ENCODE data around the gene SLC35B1. TPM values are rescaled to one million over a fixed set of nuclear protein-coding genes. Genes with fewer than 3 reads are reported as not detected.
"Not testable (repeated sequence)": the region's sequence is repeated elsewhere in the genome, so short reads cannot be mapped to it uniquely, and the experiment has no call there.

SLC35B1 gene
- total RNA-seq, 1 donor from 2014 or later, result 34.9 TPM

DNA sequence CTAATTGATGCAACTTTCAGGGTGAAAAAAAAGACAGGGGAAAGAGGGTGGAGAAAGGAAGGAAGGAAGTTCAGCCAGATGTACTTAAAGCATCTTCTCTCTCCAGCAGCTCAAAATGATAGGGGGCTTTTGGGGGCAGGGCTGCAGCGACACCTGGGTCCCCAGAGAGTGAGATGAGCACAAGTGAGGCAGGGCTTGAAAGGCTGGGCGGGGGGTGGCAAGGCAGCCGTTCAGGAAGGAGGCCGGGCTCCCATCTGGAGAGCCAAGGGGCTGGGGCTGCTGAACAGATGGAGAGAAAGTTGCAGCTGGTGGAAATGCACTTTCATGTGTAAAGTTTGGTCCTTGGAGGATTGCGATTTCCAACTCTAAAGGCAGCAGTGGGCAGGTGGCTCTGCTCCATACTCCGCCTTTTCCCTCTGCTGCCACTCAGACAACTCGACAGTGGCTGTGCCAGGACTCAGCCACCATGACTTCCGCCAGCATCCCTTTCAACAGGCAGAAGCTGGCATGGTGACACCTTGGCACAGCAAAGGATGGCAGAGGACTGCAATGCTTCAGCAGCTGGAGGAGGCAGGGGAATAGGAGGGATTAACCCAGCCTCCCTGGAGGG, 7.7 kb downstream of the SLC35B1 start:
- DNase-seq (ENCODE audit: low read depth), result no peak

DNA sequence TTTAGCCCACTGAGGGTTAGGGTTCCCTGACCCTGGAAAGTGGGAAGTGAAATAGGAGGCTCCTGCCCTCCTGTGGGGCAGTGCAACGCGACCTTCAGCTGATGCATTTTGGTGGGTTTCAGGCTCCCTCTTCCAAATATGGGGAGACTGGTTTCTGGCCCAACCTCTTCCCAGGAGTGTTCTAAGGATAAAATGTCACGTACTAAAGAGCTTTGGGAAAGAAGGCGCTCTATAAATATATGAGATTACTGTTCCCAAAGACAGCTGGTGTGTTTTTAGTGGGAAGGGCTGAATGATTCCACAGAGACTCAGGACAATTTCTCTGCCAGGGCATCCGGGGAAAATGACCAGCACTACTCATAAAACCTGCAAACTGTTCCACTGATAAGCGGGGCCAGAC, 9.8 kb downstream of the SLC35B1 start:
- DNase-seq (ENCODE audit: low read depth), result no peak

DNA sequence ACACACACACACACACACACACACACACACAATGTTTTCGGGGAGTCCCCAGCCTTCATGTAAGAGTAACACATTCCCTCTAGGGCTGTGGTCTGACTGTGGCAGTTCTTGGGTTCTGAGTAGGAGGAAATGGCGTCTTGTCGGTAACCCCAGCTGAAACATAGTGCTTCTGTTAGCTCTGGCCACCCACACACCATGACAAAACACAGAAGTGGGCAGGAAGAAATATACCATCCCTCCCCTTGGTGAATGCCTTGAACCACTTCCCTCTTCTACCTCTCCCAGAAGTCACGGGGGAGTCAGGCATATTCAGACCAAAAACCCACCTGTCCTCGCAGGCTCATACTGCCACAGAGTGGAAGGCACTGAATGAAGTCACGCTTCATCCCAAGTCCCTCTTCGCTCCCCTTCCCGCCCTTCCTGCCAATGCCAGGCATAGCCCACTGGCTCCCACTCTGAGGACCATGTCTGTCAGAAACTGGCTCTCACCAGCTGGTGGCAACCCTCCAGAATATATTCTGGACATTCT, 11.5 kb downstream of the SLC35B1 start:
- DNase-seq (ENCODE audit: low read depth), result no peak

DNA sequence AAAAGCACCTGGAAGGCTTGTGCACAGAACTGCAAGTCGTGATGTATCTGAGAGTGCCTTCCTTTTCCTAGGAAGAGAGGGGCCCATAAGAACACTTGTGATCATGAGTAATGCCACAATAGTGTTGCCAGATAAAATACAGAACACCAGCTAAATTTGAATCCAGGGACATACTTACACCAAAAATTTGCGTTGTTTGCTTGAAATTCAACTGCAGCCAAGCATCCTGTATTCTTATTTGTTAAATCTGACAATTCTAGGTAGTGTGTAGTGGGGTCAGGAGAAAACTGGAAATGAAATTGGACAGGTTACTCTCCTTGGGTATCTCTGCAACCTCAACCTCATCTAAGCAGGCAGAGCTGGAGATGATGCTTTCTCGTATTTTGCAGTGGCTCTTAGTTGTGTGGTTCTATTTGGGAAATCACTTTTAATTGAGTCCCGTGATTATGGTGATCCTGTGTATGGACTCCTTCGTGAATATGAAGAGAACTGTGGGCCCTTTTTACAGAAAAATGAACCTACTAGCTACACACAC, 12.0 kb downstream of the SLC35B1 start:
- DNase-seq (ENCODE audit: low read depth), result no peak

DNA sequence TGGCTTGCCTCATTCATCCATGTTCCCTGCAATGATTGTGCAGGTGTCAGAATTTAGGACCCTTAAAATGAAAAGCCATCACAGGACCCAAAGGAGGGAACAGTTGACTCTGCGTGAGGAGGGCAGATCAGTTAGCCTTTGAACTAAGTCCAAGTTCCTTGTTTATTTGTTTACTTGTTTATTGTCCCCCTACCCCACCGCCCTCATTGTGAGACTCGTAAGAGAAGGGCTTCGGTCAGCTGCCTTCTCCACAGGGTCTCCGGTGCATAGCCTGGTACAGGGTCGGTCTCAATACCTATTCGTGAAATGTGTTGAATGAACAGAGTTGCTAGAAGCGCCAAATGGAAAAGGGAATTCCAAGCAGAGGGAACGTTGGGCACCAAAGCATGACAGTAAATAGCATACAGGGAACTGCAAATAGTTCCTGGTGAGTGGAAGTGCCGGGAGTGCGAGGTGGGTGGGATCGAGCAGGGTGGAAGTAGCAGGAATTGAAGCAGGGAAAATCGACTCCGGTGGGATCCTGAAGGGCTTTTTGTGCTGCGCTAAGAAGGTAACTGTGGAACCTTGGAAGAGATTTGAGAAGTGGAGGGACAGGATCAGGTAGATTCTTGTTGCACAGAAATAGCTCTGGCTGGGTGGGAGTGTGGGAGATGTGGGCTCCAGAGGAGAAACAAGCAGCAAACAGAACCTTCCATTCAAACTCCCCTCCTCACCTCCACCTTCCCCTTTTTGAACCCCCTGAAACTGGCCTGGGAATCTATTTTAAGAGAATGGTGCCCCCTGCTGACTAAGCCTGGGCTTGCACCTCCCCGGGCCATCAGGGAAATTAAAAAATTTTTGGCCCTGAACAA, 12.7 kb downstream of the SLC35B1 start:
- DNase-seq (ENCODE audit: low read depth), result no peak

DNA sequence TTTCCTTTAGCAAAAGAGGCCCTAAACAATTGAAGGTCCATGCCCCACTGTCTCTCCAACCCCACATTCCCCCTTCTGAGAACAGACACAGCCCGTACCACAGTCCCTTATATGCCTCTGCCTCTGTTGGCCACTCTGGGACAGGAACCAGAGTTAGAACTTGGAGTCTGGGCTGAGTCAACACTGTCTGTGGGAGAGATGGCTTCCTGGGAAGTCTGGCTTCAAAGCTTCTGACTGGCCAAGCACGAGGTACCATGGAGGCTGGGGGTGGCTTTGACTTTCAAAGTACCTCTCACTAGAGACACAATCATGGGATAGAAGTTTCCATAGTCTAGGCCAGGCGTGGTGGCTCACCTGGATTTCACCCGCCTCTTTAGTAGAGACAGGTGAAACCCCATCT, 15.0 kb downstream of the SLC35B1 start:
- no peak for DNase-seq (ENCODE audit: low read depth)

DNA sequence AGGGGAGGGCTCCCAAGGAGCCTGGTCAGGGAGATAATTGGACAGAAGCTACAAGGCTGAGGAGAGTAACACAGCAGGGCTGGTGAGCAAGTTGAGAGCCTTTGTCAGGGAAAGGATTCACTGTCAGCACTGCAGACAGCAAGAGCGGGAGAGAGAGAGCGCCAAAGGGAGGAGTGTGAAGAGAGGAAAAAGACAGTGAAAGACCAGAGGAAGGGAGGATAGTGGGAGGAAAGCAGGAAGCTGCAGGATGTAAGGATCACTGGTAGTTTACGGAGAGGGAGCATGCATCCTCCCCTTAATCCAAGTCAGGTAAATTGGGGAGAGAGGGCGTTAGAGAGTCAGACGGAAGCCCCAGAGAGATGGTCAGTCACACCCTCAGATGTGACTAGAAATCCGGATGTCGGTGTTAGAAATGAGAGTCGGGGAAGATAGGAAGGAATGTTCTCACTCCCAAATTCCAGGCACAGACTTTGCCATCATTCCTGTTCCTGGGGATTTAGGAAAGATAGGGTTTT, 16.0 kb downstream of the SLC35B1 start:
- DNase-seq (ENCODE audit: low read depth), result no peak

DNA sequence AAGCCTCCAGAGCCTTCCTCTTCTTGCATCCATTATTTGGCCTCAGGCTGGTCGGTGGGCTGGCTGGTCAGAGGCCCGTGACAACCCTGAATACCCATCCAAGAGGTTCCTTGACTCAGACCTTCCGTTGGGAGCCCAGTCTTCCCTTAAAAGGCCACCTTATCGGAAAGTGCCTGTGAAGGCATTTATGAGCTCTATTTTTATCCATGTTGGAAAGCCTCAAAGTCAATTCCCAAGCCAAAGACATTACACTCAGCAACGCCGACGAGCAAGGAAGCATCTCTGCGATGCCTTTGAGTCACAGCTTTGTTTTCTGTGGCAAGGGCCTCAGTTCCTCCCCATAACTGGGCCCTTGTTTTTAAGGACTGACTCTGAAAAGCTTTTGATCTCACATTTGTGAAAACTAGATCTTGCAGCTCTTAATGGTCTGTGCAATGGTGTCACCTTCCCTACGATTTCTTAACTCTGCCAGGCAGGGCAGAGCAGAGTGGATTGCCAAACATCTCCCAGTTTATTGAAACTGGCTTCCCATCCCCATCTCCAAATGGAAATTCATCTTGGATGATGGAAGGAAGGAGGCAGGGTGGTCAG, 16.6 kb downstream of the SLC35B1 start:
- DNase-seq (ENCODE audit: low read depth), result no peak

DNA sequence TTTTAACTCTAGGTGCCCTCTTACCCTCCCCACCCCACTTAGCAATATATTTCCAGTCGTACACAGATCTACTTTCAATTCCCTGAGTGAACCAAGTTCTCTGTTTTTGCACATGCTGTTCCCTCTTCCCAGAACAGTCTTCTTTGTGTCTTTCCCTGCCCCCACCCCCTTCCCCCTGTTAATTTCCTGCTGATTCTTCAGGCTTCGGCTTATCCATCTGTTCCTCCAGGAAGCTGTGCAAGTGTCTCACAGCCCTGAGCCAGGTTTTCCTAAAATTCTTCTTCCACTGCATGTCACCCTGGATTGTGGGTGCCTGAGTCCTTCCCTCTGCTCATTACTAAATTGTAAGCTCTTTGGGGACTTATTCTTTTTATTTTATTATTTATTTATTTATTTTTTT, 17.5 kb downstream of the SLC35B1 start:
- no peak for DNase-seq (ENCODE audit: low read depth)

DNA sequence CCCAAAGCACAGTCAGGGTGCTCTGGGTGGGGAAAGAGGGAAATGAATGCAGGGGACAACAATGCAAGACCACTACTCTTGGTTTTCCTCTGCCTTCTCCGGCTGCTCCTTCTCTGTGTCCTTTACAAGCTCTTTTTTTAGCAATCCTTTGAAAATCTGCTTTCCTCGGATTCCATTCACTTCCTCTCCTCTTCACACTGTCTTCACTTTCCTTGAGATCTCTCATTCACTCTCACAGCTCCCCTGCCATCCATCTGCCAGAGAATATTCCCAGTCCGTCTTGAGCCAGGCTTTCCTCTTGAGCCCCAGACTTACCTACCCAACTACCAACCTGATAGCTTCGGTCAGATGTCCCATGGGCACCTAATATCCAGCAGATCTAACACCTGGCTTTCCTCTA, 18.9 kb downstream of the SLC35B1 start:
- DNase-seq (ENCODE audit: low read depth), result no peak

DNA sequence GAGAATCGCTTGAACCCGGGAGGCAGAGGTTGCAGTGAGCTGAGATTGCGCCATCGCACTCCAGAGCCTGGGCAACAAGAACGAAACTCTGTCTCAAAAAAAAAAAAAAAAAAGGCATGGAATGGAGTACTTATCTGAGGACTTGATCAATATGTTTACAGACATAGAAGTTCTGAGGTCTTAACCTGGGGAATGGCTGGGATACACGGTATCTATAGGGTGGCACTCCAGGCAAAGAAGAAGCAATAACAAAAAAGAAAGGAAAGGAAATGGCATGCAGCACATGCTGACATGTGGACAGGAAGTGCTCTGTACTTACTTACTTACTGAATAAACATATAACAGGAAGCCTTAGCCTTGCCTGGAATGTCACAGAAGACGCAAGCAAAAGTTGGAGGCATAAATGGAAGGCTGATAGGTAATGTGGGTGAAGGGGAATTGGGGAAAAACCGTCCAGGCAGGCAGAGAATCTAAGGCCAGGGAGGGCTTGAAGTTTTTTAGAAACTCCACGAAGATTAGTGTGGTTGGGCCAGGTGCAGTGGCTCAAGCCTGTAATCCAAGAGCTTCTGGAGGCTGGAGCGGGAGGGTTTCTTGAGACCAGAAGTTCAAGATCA, 19.8 kb downstream of the SLC35B1 start:
- no peak for DNase-seq (ENCODE audit: low read depth)

DNA sequence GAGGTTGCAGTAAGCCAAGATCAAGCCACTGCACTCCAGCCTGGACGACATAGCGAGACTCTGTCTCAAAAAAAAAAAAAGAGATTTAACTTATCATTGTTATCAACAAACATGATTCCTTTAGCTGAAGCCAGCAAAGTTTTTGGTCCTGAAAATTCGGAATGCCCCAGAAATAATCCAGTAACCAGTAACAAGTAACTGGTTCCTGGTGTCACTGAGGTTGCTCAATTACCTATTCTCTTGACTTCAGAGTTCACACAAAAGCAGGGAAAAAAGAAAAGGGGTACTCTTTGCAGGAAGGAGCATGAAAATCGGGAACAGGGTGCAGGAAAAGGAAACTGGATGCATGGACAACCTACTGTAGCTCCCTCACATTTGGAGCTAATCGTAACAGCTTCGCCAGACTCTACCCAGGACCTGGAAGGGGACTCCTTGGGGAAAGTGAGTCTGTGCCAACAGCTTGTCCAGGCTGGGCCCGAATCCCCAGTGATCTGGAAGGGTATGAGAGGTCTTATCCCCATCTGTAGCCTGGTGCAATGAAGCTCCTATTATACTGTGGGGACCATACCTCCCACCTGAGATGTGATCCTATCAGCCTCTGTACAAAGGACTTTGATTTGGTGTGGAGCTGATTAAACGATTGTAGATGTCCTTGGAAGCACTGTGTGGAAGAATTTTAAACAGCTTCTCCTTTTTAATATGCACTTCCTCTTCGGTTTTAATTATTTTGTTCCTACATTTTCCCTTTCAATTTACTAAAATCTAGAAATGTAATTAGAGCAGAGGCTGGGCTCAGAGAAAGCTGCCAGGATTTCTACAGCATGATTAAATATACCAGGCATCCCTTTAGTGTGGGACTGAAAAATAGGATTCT, 26.4 kb downstream of the SLC35B1 start:
- no peak for DNase-seq (ENCODE audit: low read depth)

DNA sequence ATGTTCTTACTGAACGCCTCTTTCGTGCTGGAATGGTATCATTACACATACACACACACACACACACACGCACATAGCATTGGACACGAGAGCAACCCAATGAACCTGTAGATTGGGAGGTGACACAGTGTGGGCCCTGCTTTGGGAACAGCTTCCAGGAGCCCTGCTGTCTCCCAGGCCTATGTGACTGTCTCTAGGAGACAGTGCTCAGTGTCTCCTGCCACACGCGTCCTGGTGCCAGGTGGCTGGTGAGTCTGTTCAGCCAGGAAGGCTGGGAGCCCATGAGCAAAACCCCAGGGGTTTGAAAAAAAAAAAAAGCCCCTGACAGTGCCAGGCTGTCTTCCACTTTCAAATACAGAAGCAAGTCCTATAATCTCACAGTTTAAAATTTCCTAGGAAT, 27.4 kb downstream of the SLC35B1 start:
- DNase-seq (ENCODE audit: low read depth), result no peak

DNA sequence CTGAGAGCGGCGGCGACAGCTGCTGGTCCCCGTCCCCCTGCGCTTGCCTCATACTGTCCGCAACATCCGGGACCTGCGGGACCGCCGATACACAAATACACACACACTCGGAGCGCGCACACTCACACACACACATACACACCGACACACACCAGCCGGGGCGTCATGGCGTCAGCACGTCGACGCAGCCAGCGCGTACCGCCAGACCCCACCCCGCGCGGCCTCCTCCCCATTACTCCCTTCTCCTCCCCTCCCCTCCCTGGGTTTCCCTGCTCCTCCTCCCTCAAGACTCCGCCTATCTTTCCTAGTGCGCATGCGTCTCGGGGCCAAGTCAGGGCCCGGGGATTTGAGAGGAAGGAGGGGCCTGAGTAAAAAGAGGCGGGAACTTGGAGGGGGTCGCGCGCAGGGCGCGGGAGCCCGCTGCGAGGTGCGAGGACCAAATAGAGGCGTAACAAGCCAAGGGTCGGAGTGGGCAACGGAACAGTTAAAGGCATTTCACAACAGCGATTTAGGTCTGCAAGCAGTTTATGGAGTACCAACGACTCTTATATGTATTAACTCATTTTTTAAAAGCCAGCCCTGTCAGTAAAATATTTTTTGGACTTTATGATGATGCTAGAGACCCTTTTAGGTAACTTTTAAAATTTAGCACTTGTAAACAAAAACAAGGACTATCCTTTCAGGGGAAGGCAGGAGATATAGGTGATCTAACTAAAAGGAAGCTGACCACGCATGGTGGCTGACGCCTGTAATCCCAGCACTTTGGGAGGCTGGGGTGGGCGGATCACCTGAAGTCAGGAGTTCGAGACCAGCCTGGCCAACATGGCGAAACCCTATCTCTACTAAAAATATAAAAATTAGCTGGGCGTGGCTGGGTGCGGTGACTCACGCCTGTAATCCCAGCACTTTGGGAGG, 29.6 kb downstream of the SLC35B1 start, which contains the start of gene SPOP:
Gene SPOP (minus strand): TSS at position 165 of the 915 bp plus-strand sequence. CDS start 55,287 bp downstream, outside the sequence.
- peak; percentile 94 for DNase-seq (ENCODE audit: low read depth)

DNA sequence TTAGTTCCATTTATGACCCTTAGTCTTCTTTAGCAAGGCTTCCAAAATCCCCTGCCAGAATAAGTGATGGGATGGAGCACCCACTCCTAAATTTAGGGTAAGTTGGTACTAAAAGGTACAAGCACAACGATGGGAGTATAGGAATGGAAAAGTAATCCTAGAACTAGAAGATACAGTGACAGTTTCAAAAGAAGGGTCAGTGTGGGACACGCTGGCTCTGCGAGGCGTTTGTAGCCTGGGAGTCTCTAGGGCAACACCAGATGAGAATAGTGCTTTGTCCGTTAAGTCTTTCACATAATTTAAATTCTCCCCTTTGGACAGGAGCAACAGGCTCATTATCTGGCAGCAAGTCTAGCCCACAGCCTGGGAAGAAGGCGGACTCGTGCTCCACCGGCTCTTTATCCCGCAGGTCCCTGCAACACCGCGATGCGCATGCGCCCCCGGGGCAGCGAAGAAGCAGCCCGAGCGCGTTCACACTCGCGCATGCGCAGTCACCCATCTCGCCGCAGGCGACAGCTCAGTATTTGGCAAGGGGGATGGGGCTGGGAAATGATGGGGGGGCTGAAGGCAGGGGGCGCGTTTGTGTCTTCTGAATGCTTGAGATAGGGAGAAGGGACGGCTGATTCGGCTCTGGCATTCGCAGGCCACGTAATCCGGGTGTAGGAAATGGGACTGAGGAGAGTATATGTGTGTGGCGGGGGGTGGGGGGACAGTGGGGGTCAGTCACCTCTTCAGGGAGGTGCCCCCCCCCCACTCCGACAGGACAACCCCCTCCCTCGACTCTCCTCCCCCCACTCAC, 30.4 kb downstream of the SLC35B1 start:
- peak; percentile 84 for DNase-seq (ENCODE audit: low read depth)

DNA sequence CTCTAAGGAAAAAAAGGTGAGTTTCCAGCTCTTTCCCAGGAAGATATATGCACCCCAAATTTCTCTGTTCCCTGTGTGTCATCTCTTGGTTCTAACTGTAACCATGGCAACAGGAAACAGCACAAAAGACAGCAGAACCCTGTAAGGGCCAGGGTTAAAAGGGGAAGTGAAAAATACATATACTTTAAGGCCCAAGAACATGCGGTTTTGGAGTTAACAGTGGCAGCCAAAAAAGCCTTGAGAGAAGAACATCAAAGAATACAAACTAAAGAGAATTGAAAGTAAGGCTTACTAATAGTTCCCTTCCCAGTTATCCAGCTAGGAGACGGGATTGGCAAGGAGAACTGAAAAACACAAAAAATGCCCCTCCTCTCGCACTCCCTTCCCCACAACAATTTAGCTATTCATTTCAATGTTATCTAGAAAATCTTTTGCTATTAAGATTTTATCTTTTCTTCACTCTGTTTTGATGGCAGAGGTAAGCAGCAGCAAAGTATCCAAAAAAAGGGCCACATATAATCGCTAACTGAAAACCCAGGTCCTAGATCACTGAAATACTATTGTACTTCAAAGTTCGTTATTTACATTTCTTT, 31.4 kb downstream of the SLC35B1 start:
- peak; percentile 20 for DNase-seq (ENCODE audit: low read depth)

DNA sequence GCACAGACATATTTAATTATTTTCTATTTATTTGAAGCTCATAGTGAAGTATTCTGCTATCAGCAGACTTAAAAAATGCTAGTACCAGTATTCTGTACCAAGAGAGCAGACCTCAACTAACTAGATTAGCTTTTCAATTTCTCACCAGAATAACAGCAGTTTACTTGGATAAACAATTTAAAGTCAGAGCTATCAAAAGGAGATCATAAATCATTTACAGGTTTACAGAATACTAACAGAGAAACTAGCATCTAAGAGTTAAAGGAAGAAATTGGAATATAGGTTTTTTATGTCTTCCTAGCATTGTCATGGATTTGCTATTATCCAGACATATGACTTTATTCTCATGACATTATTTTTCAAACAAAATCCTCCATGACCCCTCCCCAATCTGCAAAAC, 33.3 kb downstream of the SLC35B1 start:
- no peak for DNase-seq (ENCODE audit: low read depth)

DNA sequence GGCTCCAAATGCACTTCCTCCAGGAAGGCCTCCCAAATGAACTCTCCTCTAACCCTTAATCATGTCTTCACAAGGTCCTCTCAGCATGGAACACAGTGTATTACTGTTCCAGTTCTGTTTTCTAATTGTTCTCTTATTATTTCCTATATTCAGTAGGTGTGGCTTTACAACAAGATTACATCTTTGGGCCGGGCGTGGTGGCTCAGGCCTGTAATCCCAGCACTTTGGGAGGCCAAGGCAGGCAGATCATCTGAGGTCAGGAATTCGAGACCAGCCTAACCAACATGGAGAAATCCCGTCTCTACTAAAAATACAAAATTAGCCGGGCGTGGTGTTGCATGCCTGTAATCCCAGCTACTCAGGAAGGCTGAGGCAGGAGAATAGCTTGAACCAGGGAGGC, 34.1 kb downstream of the SLC35B1 start:
- not testable (repeated sequence) for DNase-seq (ENCODE audit: low read depth)

Measured in renal cortical epithelial cell (primary cell).